Measurements from ENCODE around the gene NHERF2. TPM values are rescaled to one million over a fixed set of nuclear protein-coding genes. Genes with fewer than 3 reads are reported as not detected.

Gene NHERF2
- total RNA-seq, 4 donors from 2014 or later = 21.5 to 104 (median 30.2) TPM

DNA sequence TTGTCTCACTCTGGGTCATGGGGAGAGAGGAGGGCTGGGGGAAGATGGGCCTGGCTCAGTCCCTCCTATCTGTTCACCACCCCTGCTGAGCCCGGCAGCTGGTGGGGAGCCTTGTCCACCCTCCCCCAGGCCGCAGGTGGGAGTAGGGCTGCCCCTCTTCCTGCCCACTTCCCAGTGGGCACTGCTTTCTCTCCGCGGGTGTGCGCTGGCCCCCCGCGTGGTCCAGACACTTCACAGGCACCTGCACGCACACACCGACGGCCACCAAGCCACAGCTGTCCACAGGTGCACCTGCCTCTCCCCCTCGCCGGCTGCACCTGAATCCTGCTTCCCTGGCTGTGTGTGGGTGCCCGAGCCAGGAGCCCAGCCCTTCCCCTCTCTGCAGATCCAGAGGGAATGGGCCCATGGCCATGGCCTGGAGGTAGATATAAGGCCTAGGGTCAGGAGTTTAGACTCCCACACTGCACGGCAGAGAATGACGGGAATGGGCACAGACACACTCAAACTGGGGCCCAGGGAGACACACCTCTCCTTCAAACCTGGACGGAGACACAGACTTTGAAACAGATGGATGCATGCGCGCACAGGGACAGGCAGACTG, 2.0 kb downstream of the NHERF2 start:
- Histone ChIP-seq H3K9me3 (no peaks in the 10 kb centered on the region), H3K4me1 (peaks cover 0 to 53% (median 6%) of the 10 kb centered on the region in 4 donors), H3K27me3 (no peaks in the 10 kb centered on the region), H3K4me3 (peak overlapping the region in 1 of 4 donors; percentile 7), H3K27ac (peak overlapping the region in 1 of 4 donors; percentile 72), H3K36me3 (no peaks in the 10 kb centered on the region)
- DNase-seq = no peak
- TF ChIP-seq, protein P1, sequence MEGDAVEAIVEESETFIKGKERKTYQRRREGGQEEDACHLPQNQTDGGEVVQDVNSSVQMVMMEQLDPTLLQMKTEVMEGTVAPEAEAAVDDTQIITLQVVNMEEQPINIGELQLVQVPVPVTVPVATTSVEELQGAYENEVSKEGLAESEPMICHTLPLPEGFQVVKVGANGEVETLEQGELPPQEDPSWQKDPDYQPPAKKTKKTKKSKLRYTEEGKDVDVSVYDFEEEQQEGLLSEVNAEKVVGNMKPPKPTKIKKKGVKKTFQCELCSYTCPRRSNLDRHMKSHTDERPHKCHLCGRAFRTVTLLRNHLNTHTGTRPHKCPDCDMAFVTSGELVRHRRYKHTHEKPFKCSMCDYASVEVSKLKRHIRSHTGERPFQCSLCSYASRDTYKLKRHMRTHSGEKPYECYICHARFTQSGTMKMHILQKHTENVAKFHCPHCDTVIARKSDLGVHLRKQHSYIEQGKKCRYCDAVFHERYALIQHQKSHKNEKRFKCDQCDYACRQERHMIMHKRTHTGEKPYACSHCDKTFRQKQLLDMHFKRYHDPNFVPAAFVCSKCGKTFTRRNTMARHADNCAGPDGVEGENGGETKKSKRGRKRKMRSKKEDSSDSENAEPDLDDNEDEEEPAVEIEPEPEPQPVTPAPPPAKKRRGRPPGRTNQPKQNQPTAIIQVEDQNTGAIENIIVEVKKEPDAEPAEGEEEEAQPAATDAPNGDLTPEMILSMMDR (IDR thresholded peaks at IDR 0.05) = no peak
- TF ChIP-seq POLR2A (IDR thresholded peaks at IDR 0.05) = no peak

DNA sequence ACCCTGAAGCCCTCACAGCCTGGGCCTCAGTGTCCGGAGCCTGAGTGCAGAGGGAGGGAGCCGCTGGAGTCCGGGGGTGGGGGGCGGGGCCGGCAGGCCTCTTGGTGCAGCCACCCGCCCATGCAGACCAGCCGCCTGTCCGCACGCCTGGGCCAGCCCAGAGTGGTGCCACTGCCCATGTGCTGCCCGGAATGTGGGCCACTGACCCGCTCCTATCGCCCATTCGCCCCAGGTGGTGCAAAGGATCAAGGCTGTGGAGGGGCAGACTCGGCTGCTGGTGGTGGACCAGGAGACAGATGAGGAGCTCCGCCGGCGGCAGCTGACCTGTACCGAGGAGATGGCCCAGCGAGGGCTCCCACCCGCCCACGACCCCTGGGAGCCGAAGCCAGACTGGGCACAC, 2.6 kb downstream of the NHERF2 start:
- no peak for DNase-seq
- H3K27ac ChIP-seq = peak overlapping the region in 2 of 4 donors; percentile 30 to 38
- no peaks in the 10 kb centered on the region for H3K9me3 ChIP-seq

DNA sequence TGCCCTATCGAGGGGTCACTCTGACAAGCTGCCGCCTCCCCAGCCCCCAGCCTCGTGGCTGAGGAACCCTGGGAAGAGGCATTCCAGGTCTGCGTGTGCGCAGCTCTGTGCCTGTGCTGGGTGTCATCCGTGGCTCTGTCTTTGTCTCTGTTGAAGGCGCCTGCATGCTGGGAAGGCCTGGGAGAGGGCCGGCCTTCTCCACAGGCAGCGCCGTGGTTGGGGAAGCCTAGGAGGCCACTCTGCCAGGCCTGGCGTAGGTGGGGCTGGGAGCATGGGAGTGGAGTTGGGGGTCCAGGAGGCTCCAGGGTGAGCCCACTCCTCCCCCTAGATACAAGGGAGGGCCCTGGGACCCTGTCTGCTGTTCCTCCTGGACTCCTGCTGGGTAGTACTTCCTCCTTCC, 3.3 kb downstream of the NHERF2 start:
- Histone ChIP-seq H3K27ac (peak overlapping the region in 2 of 4 donors; percentile 30 to 38), H3K36me3 (no peaks in the 10 kb centered on the region), H3K9me3 (no peaks in the 10 kb centered on the region), H3K27me3 (no peaks in the 10 kb centered on the region), H3K4me3 (peak overlapping the region in 1 of 4 donors; percentile 24), H3K4me1 (peaks cover 0 to 56% (median 6%) of the 10 kb centered on the region in 4 donors)
- DNase-seq = no peak
- TF ChIP-seq, protein P1 (IDR thresholded peaks at IDR 0.05) = no peak
- no peak for TF ChIP-seq POLR2A (IDR thresholded peaks at IDR 0.05)

More for the DNA sequence above, 2.6 kb downstream of the NHERF2 start:
- peaks cover 0 to 53% (median 6%) of the 10 kb centered on the region in 4 donors for H3K4me1 ChIP-seq
- no peaks in the 10 kb centered on the region for H3K27me3 ChIP-seq
- H3K4me3 ChIP-seq = peak overlapping the region in 2 of 4 donors; percentile 7 to 30
- TF ChIP-seq, protein P1 (IDR thresholded peaks at IDR 0.05) = no peak
- no peak for TF ChIP-seq POLR2A (IDR thresholded peaks at IDR 0.05)
- no peaks in the 10 kb centered on the region for H3K36me3 ChIP-seq

DNA sequence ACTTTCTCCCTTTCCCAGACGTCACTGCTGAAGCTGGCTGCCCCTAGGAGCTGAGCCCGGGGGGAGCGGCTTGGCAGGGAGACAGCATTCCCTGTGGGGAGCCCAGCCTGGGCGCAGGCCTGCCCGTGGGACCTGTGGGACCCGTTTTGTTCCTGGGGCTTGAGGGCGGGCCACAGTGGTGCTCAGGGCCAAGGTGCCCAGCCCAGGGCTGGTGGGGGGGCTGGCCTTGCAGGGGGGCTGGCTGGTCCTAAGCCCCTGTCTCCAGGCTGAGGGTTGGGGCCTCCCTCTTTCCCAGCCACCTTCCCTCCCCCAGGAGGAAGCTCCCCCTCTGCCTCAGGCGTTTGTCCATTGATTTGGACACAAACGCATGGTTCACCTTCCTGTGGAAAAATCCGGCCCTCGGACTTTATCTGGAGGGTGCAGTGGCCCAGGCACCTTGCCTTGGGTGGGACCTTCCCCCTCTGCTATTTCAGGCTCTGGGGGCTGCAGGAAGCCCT, 4.4 kb downstream of the NHERF2 start:
- Histone ChIP-seq H3K27me3 (no peaks in the 10 kb centered on the region), H3K4me3 (no peak overlapping the region), H3K4me1 (peaks cover 0 to 63% (median 5%) of the 10 kb centered on the region in 4 donors), H3K9me3 (no peaks in the 10 kb centered on the region), H3K36me3 (no peaks in the 10 kb centered on the region), H3K27ac (peak overlapping the region in 2 of 4 donors; percentile 49 to 90)
- no peak for DNase-seq
- no peak for TF ChIP-seq POLR2A (IDR thresholded peaks at IDR 0.05)
- TF ChIP-seq, protein P1 (IDR thresholded peaks at IDR 0.05) = no peak

DNA sequence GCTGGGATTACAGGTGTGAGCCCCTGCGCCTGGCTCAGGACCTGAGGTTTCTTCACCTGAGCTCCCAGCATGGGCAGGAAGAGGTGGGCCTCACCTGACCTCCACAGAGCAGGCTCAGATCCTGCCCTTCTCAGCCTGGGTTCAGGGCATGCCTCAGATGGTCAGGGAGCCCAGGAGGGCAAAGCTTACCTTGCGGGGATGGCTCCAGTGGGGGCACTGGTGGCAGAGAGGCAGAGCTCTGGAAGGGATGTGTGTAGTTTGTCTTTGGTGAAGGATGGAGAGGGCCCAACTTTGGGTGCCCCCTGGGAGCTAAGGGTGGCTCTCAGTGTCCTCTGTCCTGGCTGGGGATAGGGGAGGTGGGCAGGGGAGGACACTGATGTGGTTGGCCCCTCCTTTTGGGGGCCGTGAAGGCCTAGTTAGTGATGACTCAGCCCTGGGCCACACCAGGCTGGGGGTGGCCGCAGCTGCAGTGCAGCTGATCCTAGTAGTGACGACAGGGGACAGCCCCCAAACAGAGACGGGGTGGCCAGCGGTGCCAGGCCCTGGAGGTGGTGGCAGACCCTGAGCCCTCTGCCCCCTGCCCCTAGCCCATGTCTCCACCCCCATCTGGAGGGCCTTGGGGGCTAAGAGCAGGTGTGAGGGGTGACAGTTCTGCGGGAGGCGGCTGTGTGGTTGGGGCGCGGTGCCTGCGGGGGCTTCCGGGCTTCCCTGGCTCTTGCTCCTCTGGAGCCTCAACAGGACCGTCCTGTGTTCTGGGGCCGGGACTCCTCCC, 5.8 kb downstream of the NHERF2 start:
- no peak for TF ChIP-seq POLR2A (IDR thresholded peaks at IDR 0.05)
- TF ChIP-seq, protein P1 (IDR thresholded peaks at IDR 0.05) = no peak
- H3K27ac ChIP-seq = peak overlapping the region; percentile 61 to 90 (median 74)

More for the DNA sequence above, 5.8 kb downstream of the NHERF2 start:
- DNase-seq = no peak
- peak overlapping the region in 2 of 4 donors; percentile 10 to 40 for H3K4me3 ChIP-seq
- H3K4me1 ChIP-seq = peaks cover 0 to 67% (median 0%) of the 10 kb centered on the region in 4 donors
- H3K9me3 ChIP-seq = no peaks in the 10 kb centered on the region
- H3K27me3 ChIP-seq = no peaks in the 10 kb centered on the region
- H3K36me3 ChIP-seq = no peaks in the 10 kb centered on the region
